GOT3 (cell line): ENCODE results near the gene CHURC1.

ENCODE experiments used
- DNase-seq: peaks from one replicate; lab custom pipeline; 2025; ENCODE audit warnings: mixed read lengths; lab: John Stamatoyannopoulos, UW

CHURC1 gene

GRCh38 chr14:64938972-64939816 lies 24.9 kb downstream of the CHURC1 start:
- no peak for DNase-seq

GRCh38 chr14:64939817-64940190 lies 25.5 kb downstream of the CHURC1 start:
- no peak for DNase-seq

- no peak for DNase-seq
These were observed 26.2 kb downstream of the CHURC1 start for GRCh38 chr14:64940336-64940910.

GRCh38 chr14:64942531-64943111 lies 28.4 kb downstream of the CHURC1 start, which contains the start of gene GPX2:
TSS of gene GPX2 (minus strand) at chr14:64942745. CDS start at chr14:64942726, 19 bp downstream.
- DNase-seq: no peak

GRCh38 chr14:64943556-64943955 lies 29.3 kb downstream of the CHURC1 start:
- DNase-seq: no peak

- DNase-seq: no peak
These were observed 29.8 kb downstream of the CHURC1 start for GRCh38 chr14:64944041-64944440.

GRCh38 chr14:64944861-64945260 lies 30.6 kb downstream of the CHURC1 start:
- DNase-seq: no peak

GRCh38 chr14:64945431-64946178 lies 31.4 kb downstream of the CHURC1 start:
- no peak for DNase-seq

GRCh38 chr14:64946310-64947045 lies 32.2 kb downstream of the CHURC1 start:
- DNase-seq: no peak

GRCh38 chr14:64947710-64948611 lies 33.7 kb downstream of the CHURC1 start:
- DNase-seq: no peak

- no peak for DNase-seq
These were observed 34.5 kb downstream of the CHURC1 start for GRCh38 chr14:64948612-64949210.

GRCh38 chr14:64950889-64951288 lies 36.6 kb downstream of the CHURC1 start:
- DNase-seq: no peak

GRCh38 chr14:64951291-64951690 lies 37.0 kb downstream of the CHURC1 start:
- no peak for DNase-seq

- DNase-seq: no peak
These were observed 37.5 kb downstream of the CHURC1 start for GRCh38 chr14:64951724-64952123.

- DNase-seq: no peak
These were observed 38.5 kb downstream of the CHURC1 start for GRCh38 chr14:64952598-64953309.

GRCh38 chr14:64953310-64953654 lies 39.0 kb downstream of the CHURC1 start:
- DNase-seq: no peak

GRCh38 chr14:64953661-64954060 lies 39.4 kb downstream of the CHURC1 start:
- no peak for DNase-seq

GRCh38 chr14:64954491-64955240 lies 40.4 kb downstream of the CHURC1 start:
- DNase-seq: no peak

- no peak for DNase-seq
These were observed 41.0 kb downstream of the CHURC1 start for GRCh38 chr14:64955297-64955696.
